MM.1S (cell line): Measurements from ENCODE around the gene TARBP1.

Experiments used
- DNase-seq: peaks from one replicate; pipeline ENCODE4 v3.0.0-alpha.2; 2015
- H2AFZ ChIP-seq: fragments of 300-600 bp; sonication (generic); 2 replicates; pipeline ENCODE4 v1.6.0; 2016; ENCODE audit warnings: antibody characterized with exemption, low read length
- H3F3A ChIP-seq: fragments of 300-600 bp; sonication (generic); 2 replicates; pipeline ENCODE4 v1.6.1; 2016; ENCODE audit warnings: mild to moderate bottlenecking, antibody characterized with exemption, low read length, moderate library complexity, mixed read lengths; ENCODE audit not compliant: insufficient read depth
- H3K27ac ChIP-seq: fragments of 300-600 bp; sonication (generic); 2 replicates; pipeline ENCODE4 v1.5.1; 2016; ENCODE audit warnings: mild to moderate bottlenecking, low read length
- H3K27me3 ChIP-seq: fragments of 300-600 bp; sonication (generic); replicated peaks from 2 replicates; pipeline ENCODE4 v1.6.0; 2016; ENCODE audit warnings: low read length; ENCODE audit not compliant: insufficient read depth
- H3K36me3 ChIP-seq: fragments of 300-600 bp; sonication (generic); replicated peaks from 2 replicates; pipeline ENCODE4 v1.6.1; 2016; ENCODE audit warnings: mild to moderate bottlenecking, low read length, mixed read lengths; ENCODE audit not compliant: insufficient read depth
- H3K4me1 ChIP-seq: fragments of 300-600 bp; sonication (generic); 2 replicates; pipeline ENCODE4 v1.6.1; 2016; ENCODE audit warnings: low read length, mixed read lengths
- H3K4me2 ChIP-seq: fragments of 300-600 bp; sonication (generic); 2 replicates; pipeline ENCODE4 v1.6.0; 2016; ENCODE audit warnings: low read depth, low read length
- H3K4me3 ChIP-seq: fragments of 300-600 bp; sonication (generic); 2 replicates; pipeline ENCODE4 v1.5.1; 2016; ENCODE audit warnings: low read length, mixed read lengths
- H3K79me2 ChIP-seq: fragments of 300-600 bp; sonication (generic); 2 replicates; pipeline ENCODE4 v1.6.1; 2016; ENCODE audit warnings: mixed run types, low read length, mixed read lengths
- H3K9ac ChIP-seq: fragments of 300-600 bp; sonication (generic); 2 replicates; pipeline ENCODE4 v1.6.1; 2016; ENCODE audit warnings: low read length, mixed read lengths
- H3K9me2 ChIP-seq: fragments of 300-600 bp; sonication (generic); replicated peaks from 2 replicates; pipeline ENCODE4 v1.6.1; 2016; ENCODE audit warnings: mild to moderate bottlenecking, low read length, mixed read lengths; ENCODE audit not compliant: insufficient read depth
- H3K9me3 ChIP-seq: fragments of 300-600 bp; sonication (generic); replicated peaks from 2 replicates; pipeline ENCODE4 v1.6.1; 2016; ENCODE audit warnings: mild to moderate bottlenecking, low read length, mixed read lengths; ENCODE audit not compliant: insufficient read depth
- H4K20me1 ChIP-seq: fragments of 300-600 bp; sonication (generic); 2 replicates; pipeline ENCODE4 v1.6.1; 2016; ENCODE audit warnings: mild to moderate bottlenecking, low read length, moderate library complexity, mixed read lengths; ENCODE audit not compliant: insufficient read depth
- CTCF ChIP-seq: fragments of 300-600 bp; sonication (generic); IDR thresholded peaks from 2 replicates; pipeline ENCODE4 v1.5.1; 2016; ENCODE audit warnings: antibody characterized with exemption, low read length, mixed read lengths
- EZH2 ChIP-seq: fragments of 300-600 bp; sonication (generic); optimal IDR thresholded peaks from 2 replicates; pipeline ENCODE3; 2017; ENCODE audit warnings: low read depth, mild to moderate bottlenecking, antibody characterized with exemption, low read length, mixed read lengths
- EZH2phosphoT487 ChIP-seq: fragments of 300-600 bp; sonication (generic); IDR thresholded peaks from 2 replicates; pipeline ENCODE4 v1.6.1; 2018; ENCODE audit warnings: antibody characterized with exemption, low read length

Gene TARBP1

GRCh38 chr1:234395297-234395696, 83.7 kb downstream of the TARBP1 start:
- peaks cover 10% of the 10 kb centered on the region for H3K4me1 ChIP-seq
- H2AFZ ChIP-seq: no peak overlapping the region
- no peaks in the 10 kb centered on the region for H3K9me2 ChIP-seq
- no peaks in the 10 kb centered on the region for H3K27me3 ChIP-seq
- H4K20me1 ChIP-seq: no peaks in the 10 kb centered on the region
- H3K79me2 ChIP-seq: no peaks in the 10 kb centered on the region
- no peak overlapping the region for H3K4me2 ChIP-seq
- no peak for DNase-seq
- no peak overlapping the region for H3K4me3 ChIP-seq
- H3K9me3 ChIP-seq: no peaks in the 10 kb centered on the region
- no peak overlapping the region for H3K9ac ChIP-seq
- peaks cover 15% of the 10 kb centered on the region for H3F3A ChIP-seq
- H3K36me3 ChIP-seq: no peaks in the 10 kb centered on the region
- H3K27ac ChIP-seq: no peak overlapping the region
- TF ChIP-seq EZH2phosphoT487: no peak
- no peak for TF ChIP-seq EZH2
- TF ChIP-seq CTCF: no peak

- TF ChIP-seq EZH2: no peak
- TF ChIP-seq CTCF: no peak
- no peak for TF ChIP-seq EZH2phosphoT487
- Histone ChIP-seq H3K27ac (no peak overlapping the region), H3K36me3 (no peaks in the 10 kb centered on the region), H3K27me3 (no peaks in the 10 kb centered on the region), H3K4me1 (peaks cover 7% of the 10 kb centered on the region), H2AFZ (no peak overlapping the region), H3K9ac (no peak overlapping the region), H3K4me2 (no peak overlapping the region), H4K20me1 (no peaks in the 10 kb centered on the region), H3K9me3 (no peaks in the 10 kb centered on the region), H3K9me2 (no peaks in the 10 kb centered on the region), H3K4me3 (no peak overlapping the region), H3K79me2 (no peaks in the 10 kb centered on the region), H3F3A (peaks cover 7% of the 10 kb centered on the region)
- no peak for DNase-seq
These were observed 85.8 kb downstream of the TARBP1 start for GRCh38 chr1:234393190-234393589.

- 0 out of 2 replicates have a peak, but pooled peaks cover 4% of the 10 kb centered on the region for H3K36me3 ChIP-seq
- TF ChIP-seq EZH2phosphoT487 (no peak), CTCF (no peak), EZH2 (no peak)
These were observed 90.9 kb downstream of the TARBP1 start for GRCh38 chr1:234388094-234388493.

More at GRCh38 chr1:234388094-234388493, 90.9 kb downstream of the TARBP1 start:
- no peaks in the 10 kb centered on the region for H3K79me2 ChIP-seq
- no peak overlapping the region for H3K9ac ChIP-seq
- no peak for DNase-seq
- no peaks in the 10 kb centered on the region for H3K27me3 ChIP-seq
- no peak overlapping the region for H3K4me3 ChIP-seq
- no peak overlapping the region for H2AFZ ChIP-seq
- no peak overlapping the region for H3K4me2 ChIP-seq
- H3K9me2 ChIP-seq: no peaks in the 10 kb centered on the region
- H3K9me3 ChIP-seq: no peaks in the 10 kb centered on the region
- H3F3A ChIP-seq: no peaks in the 10 kb centered on the region
- H4K20me1 ChIP-seq: no peaks in the 10 kb centered on the region
- no peak overlapping the region for H3K27ac ChIP-seq
- H3K4me1 ChIP-seq: no peaks in the 10 kb centered on the region
